ENCODE measurements around the gene BNIP3.

GRCh38 chr10:131964298-131964697 lies 17.4 kb downstream of the BNIP3 start:
- no peak for TF ChIP-seq PATZ1 (CRISPR knock-in tag; IDR thresholded peaks at IDR 0.05; ENCODE audit: borderline replicate concordance)
- no peak for TF ChIP-seq TCF4 (CRISPR knock-in tag; IDR thresholded peaks at IDR 0.05; ENCODE audit: borderline replicate concordance)
- TF ChIP-seq POU6F1 (CRISPR knock-in tag; IDR thresholded peaks at IDR 0.05; ENCODE audit: borderline replicate concordance, low read depth) = no peak
- no peak for TF ChIP-seq ZNF8 (CRISPR knock-in tag; IDR thresholded peaks at IDR 0.05)
- TF ChIP-seq ZC3H10 (CRISPR knock-in tag; IDR thresholded peaks at IDR 0.05) = no peak
- no peak for TF ChIP-seq SNAI2 (CRISPR knock-in tag; IDR thresholded peaks at IDR 0.05)

All from SK-N-SH treated with all-trans-retinoic acid at 6 μM for 48 hours (cell line).